Peyer's patch (tissue), 4 donors: ENCODE data around the gene OLR1.

Source experiments
- POLR2A ChIP-seq, 2 donors: fragments of 450-650 bp; IDR thresholded peaks; one replicate each; pipeline ENCODE4 v1.5.1; 2017; ENCODE audit warnings: antibody characterized with exemption in 2 of 2, mild to moderate bottlenecking in 2 of 2, moderate library complexity in 2 of 2
- TF ChIP-seq, protein P1 (sequence below), 6 experiments: fragments of 450-650 bp in 4 of 6; fragments of 200-600 bp in 2 of 6; sonication (generic) in 1 of 6; IDR thresholded peaks; one replicate each; pipeline ENCODE4 v1.5.1; 2017 to 2019; ENCODE audit warnings: antibody characterized with exemption in 6 of 6, mild to moderate bottlenecking in 3 of 6, moderate library complexity in 1 of 6

DNA sequence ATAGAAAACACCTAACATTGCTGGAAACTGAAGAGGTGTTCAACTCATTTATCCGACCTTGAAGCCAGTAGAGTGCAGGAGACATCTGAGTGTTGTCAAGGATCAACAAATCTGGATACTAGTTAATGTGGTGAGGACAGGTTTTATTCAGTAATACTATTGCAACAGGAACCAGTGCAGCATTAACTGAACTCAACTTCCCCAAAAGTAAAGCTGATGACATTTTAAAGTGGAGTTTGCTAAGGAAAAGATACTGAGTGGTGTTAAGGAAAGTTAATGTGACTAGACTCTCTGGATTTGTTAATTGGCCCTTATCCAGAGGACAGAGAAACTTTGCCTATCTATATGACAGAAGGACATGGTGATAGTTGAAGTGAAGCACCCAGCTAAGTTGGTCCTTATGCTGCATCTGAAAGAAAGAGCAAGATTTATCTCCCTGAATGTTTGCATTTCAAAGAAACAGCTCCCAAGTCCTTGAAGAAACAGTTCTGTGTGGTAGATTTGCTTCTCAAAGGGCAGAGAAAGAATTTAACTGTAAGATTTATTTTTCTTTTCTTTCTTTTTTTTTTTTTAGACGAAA, 40.7 kb downstream of the OLR1 start:
- TF ChIP-seq, protein P1, sequence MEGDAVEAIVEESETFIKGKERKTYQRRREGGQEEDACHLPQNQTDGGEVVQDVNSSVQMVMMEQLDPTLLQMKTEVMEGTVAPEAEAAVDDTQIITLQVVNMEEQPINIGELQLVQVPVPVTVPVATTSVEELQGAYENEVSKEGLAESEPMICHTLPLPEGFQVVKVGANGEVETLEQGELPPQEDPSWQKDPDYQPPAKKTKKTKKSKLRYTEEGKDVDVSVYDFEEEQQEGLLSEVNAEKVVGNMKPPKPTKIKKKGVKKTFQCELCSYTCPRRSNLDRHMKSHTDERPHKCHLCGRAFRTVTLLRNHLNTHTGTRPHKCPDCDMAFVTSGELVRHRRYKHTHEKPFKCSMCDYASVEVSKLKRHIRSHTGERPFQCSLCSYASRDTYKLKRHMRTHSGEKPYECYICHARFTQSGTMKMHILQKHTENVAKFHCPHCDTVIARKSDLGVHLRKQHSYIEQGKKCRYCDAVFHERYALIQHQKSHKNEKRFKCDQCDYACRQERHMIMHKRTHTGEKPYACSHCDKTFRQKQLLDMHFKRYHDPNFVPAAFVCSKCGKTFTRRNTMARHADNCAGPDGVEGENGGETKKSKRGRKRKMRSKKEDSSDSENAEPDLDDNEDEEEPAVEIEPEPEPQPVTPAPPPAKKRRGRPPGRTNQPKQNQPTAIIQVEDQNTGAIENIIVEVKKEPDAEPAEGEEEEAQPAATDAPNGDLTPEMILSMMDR (IDR thresholded peaks at IDR 0.05): no peak
- no peak for TF ChIP-seq POLR2A (IDR thresholded peaks at IDR 0.05)
